GM23338 (cell line): ENCODE measurements around the gene JUNB. TPM values are rescaled to one million over a fixed set of nuclear protein-coding genes. Genes with fewer than 3 reads are reported as not detected.

ENCODE experiments used
- ATAC-seq: fragments of 200-7000 bp; cut with Tn5 transposase; 3 replicates; pipeline ENCODE4 v1.9.1; 2020
- DNase-seq: peaks from one replicate; pipeline ENCODE4 v3.0.0-alpha.2; 2015; ENCODE audit warnings: low spot score
- H2AFZ ChIP-seq: fragments of 200-600 bp; sonication (generic); 2 replicates; pipeline ENCODE4 v1.8.0; 2016; ENCODE audit warnings: antibody characterized with exemption, mild to moderate bottlenecking, moderate library complexity
- H3F3A ChIP-seq: fragments of 200-600 bp; sonication (generic); replicated peaks from 2 replicates; pipeline ENCODE4 v1.8.0; 2017; ENCODE audit warnings: antibody characterized with exemption, mixed run types, low read depth
- H3K27ac ChIP-seq: fragments of 200-600 bp; sonication (generic); 2 replicates; pipeline ENCODE4 v1.6.1; 2016; ENCODE audit warnings: low read depth
- H3K27me3 ChIP-seq: fragments of 200-600 bp; sonication (generic); 2 replicates; pipeline ENCODE4 v1.8.0; 2016; ENCODE audit warnings: mild to moderate bottlenecking, mixed run types, moderate library complexity; ENCODE audit not compliant: insufficient read depth
- H3K36me3 ChIP-seq: fragments of 200-600 bp; sonication (generic); 2 replicates; pipeline ENCODE4 v1.8.0; 2016; ENCODE audit warnings: mild to moderate bottlenecking; ENCODE audit not compliant: insufficient read depth
- H3K4me1 ChIP-seq: fragments of 200-600 bp; sonication (generic); 2 replicates; pipeline ENCODE4 v1.8.0; 2016; ENCODE audit warnings: mild to moderate bottlenecking, moderate library complexity; ENCODE audit not compliant: insufficient read depth
- H3K4me2 ChIP-seq: fragments of 200-600 bp; sonication (generic); 2 replicates; pipeline ENCODE4 v1.7.1; 2017; ENCODE audit warnings: mixed run types
- H3K4me3 ChIP-seq: fragments of 200-600 bp; sonication (generic); 2 replicates; pipeline ENCODE4 v1.6.1; 2016; ENCODE audit warnings: mixed run types
- H3K79me2 ChIP-seq: fragments of 200-600 bp; sonication (generic); replicated peaks from 2 replicates; pipeline ENCODE4 v1.8.0; 2017; ENCODE audit warnings: mild to moderate bottlenecking; ENCODE audit not compliant: insufficient read depth
- H3K9me2 ChIP-seq: fragments of 200-600 bp; sonication (generic); 2 replicates; pipeline ENCODE4 v1.8.0; 2017; ENCODE audit not compliant: insufficient read depth
- H4K20me1 ChIP-seq: fragments of 200-600 bp; sonication (generic); replicated peaks from 2 replicates; pipeline ENCODE4 v1.8.0; 2017; ENCODE audit warnings: mild to moderate bottlenecking; ENCODE audit not compliant: insufficient read depth
- H3K27ac Mint-ChIP-seq: 2 replicates; pipeline ENCODE4 v1.8.0; 2020; ENCODE audit warnings: inconsistent platforms, mild to moderate bottlenecking, moderate library complexity, mixed read lengths
- H3K27me3 Mint-ChIP-seq: 3 replicates; pipeline ENCODE4 v1.8.0; 2022; ENCODE audit warnings: low read depth, mild to moderate bottlenecking, moderate library complexity, mixed read lengths, inconsistent platforms; ENCODE audit not compliant: insufficient read depth, poor library complexity
- H3K36me3 Mint-ChIP-seq: 3 replicates; pipeline ENCODE4 v1.8.0; 2021; ENCODE audit warnings: low read depth, mild to moderate bottlenecking, inconsistent platforms, moderate library complexity, mixed read lengths
- H3K4me1 Mint-ChIP-seq: 3 replicates; pipeline ENCODE4 v1.8.0; 2020; ENCODE audit warnings: mild to moderate bottlenecking, inconsistent platforms, mixed read lengths
- H3K4me3 Mint-ChIP-seq: 3 replicates; pipeline ENCODE4 v1.8.0; 2021; ENCODE audit warnings: moderate library complexity, mild to moderate bottlenecking, inconsistent platforms, mixed read lengths
- H3K9me3 Mint-ChIP-seq: 3 replicates; pipeline ENCODE4 v1.8.0; 2020; ENCODE audit warnings: moderate library complexity, mild to moderate bottlenecking, inconsistent platforms, mixed read lengths
- CREB1 ChIP-seq: fragments of 250-450 bp; sonication (Bioruptor Pico); IDR thresholded peaks from 2 replicates; pipeline ENCODE4 v1.5.0; 2020; ENCODE audit warnings: low read depth, mild to moderate bottlenecking, moderate library complexity
- CTCF ChIP-seq, 2 experiments: fragments of 200-600 bp in 1 of 2; sonication (generic) in 1 of 2; conservative IDR thresholded peaks; 2 replicates each; pipeline versions ENCODE4 v1.5.1 to v1.6.1; 2016 to 2017; ENCODE audit warnings: antibody characterized with exemption in 2 of 2, low read depth in 2 of 2, mild to moderate bottlenecking in 2 of 2, moderate library complexity in 1 of 2
- EZH2phosphoT487 ChIP-seq: fragments of 200-600 bp; sonication (generic); IDR thresholded peaks from one replicate; pipeline ENCODE4 v1.8.1; 2018; ENCODE audit warnings: antibody characterized with exemption; ENCODE audit not compliant: unreplicated experiment
- JUNB ChIP-seq: IDR thresholded peaks from one replicate; pipeline ENCODE4 v1.6.1; 2016; ENCODE audit warnings: antibody characterized with exemption; ENCODE audit not compliant: unreplicated experiment
- NANOG ChIP-seq: IDR thresholded peaks from 2 replicates; pipeline ENCODE4 v1.6.1; 2016; ENCODE audit warnings: antibody characterized with exemption, borderline replicate concordance
- POLR2AphosphoS5 ChIP-seq: IDR thresholded peaks from 2 replicates; pipeline ENCODE4 v1.6.1; 2016; ENCODE audit warnings: antibody characterized with exemption, low read depth
- REST ChIP-seq: IDR thresholded peaks from one replicate; pipeline ENCODE4 v1.6.1; 2018; ENCODE audit warnings: antibody characterized with exemption; ENCODE audit not compliant: unreplicated experiment
- ZNF331 ChIP-seq: fragments of 250-450 bp; sonication (Bioruptor Pico); IDR thresholded peaks from 2 replicates; pipeline ENCODE4 v1.5.0; 2020; ENCODE audit warnings: low read depth, mild to moderate bottlenecking, moderate library complexity
- polyA plus RNA-seq: library from polyadenylated mRNA; unstranded; fragments of >200 nt; fragmentation: Nextera tagmentation; extraction: Ambion mirVana; gene quantifications from 2 replicates; pipeline ENCODE4 v1.2.1, GENCODE V29; 2016
- total RNA-seq: library from RNA; depleted of rRNA; stranded (reverse); fragments of >200 nt; shearing (Covaris generic); gene quantifications from 2 replicates; pipeline ENCODE4 v1.2.3, GENCODE V29; 2014

The JUNB gene
- total and polyA plus RNA-seq, 2 experiments from 2014 or later: 7.7 to 20.2 TPM

DNA sequence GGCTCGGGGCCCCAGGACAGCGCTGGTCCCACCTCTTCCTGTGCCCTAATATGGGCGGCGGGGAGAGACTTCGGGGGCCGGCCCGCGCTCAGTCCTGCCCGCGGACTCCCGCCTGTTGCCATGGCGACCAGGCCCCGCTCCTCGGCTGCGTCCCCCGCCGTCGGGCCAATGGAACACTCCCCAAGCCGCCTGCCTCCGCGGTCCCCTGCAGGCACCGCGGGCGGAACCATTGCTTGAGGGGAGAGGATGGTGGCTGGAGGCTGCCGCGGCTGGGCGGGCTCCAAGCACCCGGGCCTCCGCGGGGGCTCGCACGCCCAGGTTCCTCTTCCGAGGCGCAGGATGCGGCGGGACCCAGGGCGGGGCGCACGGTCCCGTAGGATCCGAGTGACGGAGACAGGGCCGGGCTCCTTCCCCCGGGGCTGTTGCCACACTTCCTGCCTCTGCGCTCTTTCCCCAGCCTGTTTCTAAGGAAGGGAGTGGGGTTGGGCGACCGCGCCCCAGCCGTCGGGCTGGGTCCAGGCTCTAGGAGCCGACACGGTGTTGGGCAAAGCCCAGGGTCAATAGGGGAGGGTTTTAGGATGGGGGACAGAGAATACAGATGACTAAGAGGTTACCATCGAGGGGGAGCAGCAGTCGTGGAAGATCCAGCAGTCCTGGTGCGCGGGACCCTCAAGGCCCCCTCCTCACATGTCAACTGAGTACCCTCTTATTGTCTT, 1.2 kb upstream of the JUNB start (continued):
- no peak for TF ChIP-seq REST
- no peak for TF ChIP-seq CREB1 (CRISPR knock-in tag)
- TF ChIP-seq POLR2AphosphoS5: peak; percentile 50; the same call in 1 of the 2 replicates
- no peak for TF ChIP-seq NANOG
- no peak for TF ChIP-seq CTCF (conservative IDR thresholded peaks at IDR 0.05; ENCODE audit: low read depth in 2 of 2)

DNA sequence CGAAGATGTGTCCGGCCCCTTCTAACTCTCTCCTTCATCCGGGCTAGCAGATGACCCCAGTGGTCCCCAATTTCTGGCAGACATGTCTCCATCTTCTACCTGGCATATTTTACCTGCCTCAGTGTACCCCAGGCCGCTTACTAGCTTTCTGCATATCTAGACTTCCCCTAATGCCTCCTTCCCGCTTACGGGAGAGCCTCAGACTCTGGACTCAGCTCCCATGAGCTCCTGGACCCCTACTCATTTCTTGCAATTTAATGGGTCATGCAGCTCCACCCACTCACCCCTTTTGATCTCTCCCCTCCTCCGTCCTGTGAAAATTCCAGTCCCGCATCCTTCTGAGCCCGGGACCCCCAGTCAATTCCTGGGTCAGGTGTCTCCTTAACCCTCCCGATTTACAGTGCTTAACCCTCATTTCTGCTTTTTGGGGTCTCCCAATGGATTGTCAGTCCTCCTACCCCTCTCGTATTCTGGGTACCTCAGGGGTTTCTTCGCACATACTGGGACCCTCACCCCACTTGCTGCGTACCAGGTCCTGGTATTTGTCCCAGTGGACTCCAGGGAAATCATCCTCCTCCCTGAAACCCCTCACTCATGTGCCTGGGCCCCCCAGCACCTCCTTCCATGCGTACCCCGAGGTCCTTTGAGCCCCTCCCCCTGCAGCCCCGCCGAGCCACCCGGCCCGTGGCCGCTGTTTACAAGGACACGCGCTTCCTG, 500 bp upstream of the JUNB start:
- ATAC-seq: no peak
- Histone ChIP-seq H2AFZ (peak overlapping the region; percentile 78), H3K27me3 (peaks cover 27% of the 10 kb centered on the region), H3K9me2 (no peaks in the 10 kb centered on the region), H3K4me2 (peak overlapping the region; percentile 96), H3F3A (peaks cover 29% of the 10 kb centered on the region; the same call in 1 of the 2 replicates), H3K79me2 (no peaks in the 10 kb centered on the region), H3K4me1 (peaks cover 37% of the 10 kb centered on the region), H3K4me3 (peak overlapping the region; percentile 83), H4K20me1 (no peaks in the 10 kb centered on the region), H3K36me3 (no peaks in the 10 kb centered on the region), H3K27ac (no peak overlapping the region)
- H3K36me3 Mint-ChIP-seq: peaks cover 3% of the 10 kb centered on the region; the same call in 1 of the 3 replicates
- H3K27me3 Mint-ChIP-seq: peaks cover 46% of the 10 kb centered on the region
- DNase-seq: no peak
- no peak overlapping the region for H3K27ac Mint-ChIP-seq
- H3K4me1 Mint-ChIP-seq: peaks cover 29% of the 10 kb centered on the region
- H3K4me3 Mint-ChIP-seq: peak overlapping the region; percentile 85
- peaks cover 3% of the 10 kb centered on the region; the same call in 2 of the 3 replicates for H3K9me3 Mint-ChIP-seq
- TF ChIP-seq JUNB (no peak), NANOG (no peak), EZH2phosphoT487 (no peak), POLR2AphosphoS5 (no peak), ZNF331 (CRISPR knock-in tag) (no peak), REST (no peak), CREB1 (CRISPR knock-in tag) (no peak)
